A673 (cell line): ENCODE measurements around the gene YOD1. TPM values are rescaled to one million over a fixed set of nuclear protein-coding genes. Genes with fewer than 3 reads are reported as not detected.

Experiments used
- BruUV-seq: library from RNA; stranded (reverse); fragments of 400-500 nt; replicated peaks from 2 replicates; lab custom pipeline; 2021; lab: Mats Ljungman, UMichigan
- CTCF ChIA-PET: fragments of 300-600 bp; sonication (Branson Sonifier 250); formaldehyde crosslinking; loops from one replicate; lab custom pipeline; 2022; ENCODE audit warnings: antibody characterized with exemption; lab: Charles Lee
- POLR2A ChIA-PET: fragments of 300-600 bp; sonication (Branson Sonifier 250); formaldehyde crosslinking; loops from one replicate; lab custom pipeline; 2022; ENCODE audit warnings: antibody characterized with exemption; ENCODE audit not compliant: low non-redundant PET; lab: Charles Lee
- DNase-seq: peaks from one replicate; pipeline ENCODE4 v3.0.0-alpha.2; 2015; ENCODE audit warnings: low spot score
- H3K27ac ChIP-seq: fragments of 200-600 bp; sonication (generic); 2 replicates; pipeline ENCODE4 v1.5.1; 2016; ENCODE audit warnings: mixed run types, low read depth, mild to moderate bottlenecking, mixed read lengths, antibody characterized with exemption, low read length; ENCODE audit not compliant: poor library complexity, severe bottlenecking
- H3K27me3 ChIP-seq: fragments of 200-600 bp; sonication (generic); replicated peaks from 2 replicates; pipeline ENCODE4 v1.6.1; 2017; ENCODE audit warnings: mixed run types, low read depth, mild to moderate bottlenecking, mixed read lengths, antibody characterized with exemption, low read length; ENCODE audit not compliant: insufficient read depth, poor library complexity
- H3K36me3 ChIP-seq: fragments of 200-600 bp; sonication (generic); 2 replicates; pipeline ENCODE4 v1.6.1; 2016; ENCODE audit warnings: mixed run types, mild to moderate bottlenecking, mixed read lengths, antibody characterized with exemption, low read length; ENCODE audit not compliant: insufficient read depth, poor library complexity, severe bottlenecking
- H3K4me1 ChIP-seq: fragments of 200-600 bp; sonication (generic); 2 replicates; pipeline ENCODE4 v1.6.1; 2017; ENCODE audit warnings: mixed run types, mild to moderate bottlenecking, mixed read lengths, antibody characterized with exemption, low read length; ENCODE audit not compliant: insufficient read depth, poor library complexity, severe bottlenecking
- H3K4me3 ChIP-seq: fragments of 200-600 bp; sonication (generic); 2 replicates; pipeline ENCODE4 v1.5.1; 2016; ENCODE audit warnings: low read depth, mixed run types, mild to moderate bottlenecking, mixed read lengths, low read length; ENCODE audit not compliant: poor library complexity, severe bottlenecking
- H3K9me3 ChIP-seq: fragments of 200-600 bp; sonication (generic); 2 replicates; pipeline ENCODE4 v1.6.1; 2016; ENCODE audit warnings: mixed run types, low read depth, mild to moderate bottlenecking, mixed read lengths, antibody characterized with exemption, low read length; ENCODE audit not compliant: poor library complexity, severe bottlenecking
- CTCF ChIP-seq: fragments of 300-800, 200-600 bp; sonication (generic); conservative IDR thresholded peaks from 2 replicates; pipeline ENCODE4 v1.5.1; 2017; ENCODE audit warnings: low read depth, mild to moderate bottlenecking, antibody characterized with exemption, low read length, moderate library complexity, mixed read lengths
- EZH2 ChIP-seq: fragments of 200-600 bp; sonication (generic); IDR thresholded peaks from 2 replicates; pipeline ENCODE4 v1.6.1; 2017; ENCODE audit warnings: borderline replicate concordance, low read depth, mild to moderate bottlenecking, mixed read lengths, antibody characterized with exemption, low read length; ENCODE audit not compliant: poor library complexity, severe bottlenecking
- intact Hi-C: fragments of 100-400 bp; cut with micrococcal nuclease; formaldehyde crosslinking; loops from one replicate; pipeline ENCODE4 v1.10.0; 2022; ENCODE audit not compliant: unreplicated experiment
- total RNA-seq: library from RNA; stranded (reverse); gene quantifications from 2 replicates; pipeline ENCODE4 v1.2.3, GENCODE V29; 2021

YOD1 gene
- total RNA-seq, 1 experiment from 2014 or later: 12.6 TPM

- intact Hi-C loops: no loop called here
- BruUV-seq: no TSS peak
- Histone ChIP-seq H3K4me1 (peaks cover 18% of the 10 kb centered on the region), H3K4me3 (peak overlapping the region; percentile 82), H3K36me3 (peaks cover 27% of the 10 kb centered on the region), H3K9me3 (no peaks in the 10 kb centered on the region), H3K27ac (peak overlapping the region; percentile 79), H3K27me3 (no peaks in the 10 kb centered on the region)
- CTCF ChIA-PET: no interaction called here
- TF ChIP-seq EZH2 (no peak), CTCF (no peak)
- POLR2A ChIA-PET: no interaction called here
- DNase-seq: peak; percentile 95
Measured at GRCh38 chr1:207050480-207051190, 373 bp downstream of the YOD1 start.

- H3K27ac ChIP-seq: peak overlapping the region; percentile 79
- CTCF ChIA-PET: no interaction called here
- intact Hi-C loops: no loop called here
- peak; percentile 61 for DNase-seq
- H3K27me3 ChIP-seq: no peaks in the 10 kb centered on the region
- POLR2A ChIA-PET: interaction anchor here (0.9 kb wide), 1 partner anchor 515 kb away, joined by 3 read pairs; no protein-coding TSS in a partner anchor
- no TSS peak for BruUV-seq
- peaks cover 18% of the 10 kb centered on the region for H3K4me1 ChIP-seq
- H3K36me3 ChIP-seq: peaks cover 27% of the 10 kb centered on the region
- peak overlapping the region; percentile 82 for H3K4me3 ChIP-seq
- TF ChIP-seq CTCF (peak; percentile 89), EZH2 (no peak)
- no peaks in the 10 kb centered on the region for H3K9me3 ChIP-seq
Measured at GRCh38 chr1:207049974-207050391, 1.0 kb downstream of the YOD1 start.

- Histone ChIP-seq H3K27ac (no peak overlapping the region), H3K27me3 (no peaks in the 10 kb centered on the region), H3K9me3 (no peaks in the 10 kb centered on the region), H3K4me1 (peaks cover 18% of the 10 kb centered on the region), H3K4me3 (peak overlapping the region; percentile 82), H3K36me3 (peaks cover 27% of the 10 kb centered on the region)
- ChIA-PET POLR2A (interaction anchor here (0.9 kb wide), 1 partner anchor 514 kb away, joined by 3 read pairs; no protein-coding TSS in a partner anchor), CTCF (no interaction called here)
- TF ChIP-seq CTCF (no peak), EZH2 (no peak)
- intact Hi-C loops: no loop called here
- DNase-seq: no peak
- no TSS peak for BruUV-seq
Measured at GRCh38 chr1:207049514-207049913, 1.5 kb downstream of the YOD1 start.
